ENCODE results near the gene MYOCOS. TPM values are rescaled to one million over a fixed set of nuclear protein-coding genes. Genes with fewer than 3 reads are reported as not detected.
"Not testable (repeated sequence)": the region's sequence is repeated elsewhere in the genome, so short reads cannot be mapped to it uniquely, and the experiment has no call there.

The MYOCOS gene
- total RNA-seq, 1 donor from 2014 or later, result not detected

DNA sequence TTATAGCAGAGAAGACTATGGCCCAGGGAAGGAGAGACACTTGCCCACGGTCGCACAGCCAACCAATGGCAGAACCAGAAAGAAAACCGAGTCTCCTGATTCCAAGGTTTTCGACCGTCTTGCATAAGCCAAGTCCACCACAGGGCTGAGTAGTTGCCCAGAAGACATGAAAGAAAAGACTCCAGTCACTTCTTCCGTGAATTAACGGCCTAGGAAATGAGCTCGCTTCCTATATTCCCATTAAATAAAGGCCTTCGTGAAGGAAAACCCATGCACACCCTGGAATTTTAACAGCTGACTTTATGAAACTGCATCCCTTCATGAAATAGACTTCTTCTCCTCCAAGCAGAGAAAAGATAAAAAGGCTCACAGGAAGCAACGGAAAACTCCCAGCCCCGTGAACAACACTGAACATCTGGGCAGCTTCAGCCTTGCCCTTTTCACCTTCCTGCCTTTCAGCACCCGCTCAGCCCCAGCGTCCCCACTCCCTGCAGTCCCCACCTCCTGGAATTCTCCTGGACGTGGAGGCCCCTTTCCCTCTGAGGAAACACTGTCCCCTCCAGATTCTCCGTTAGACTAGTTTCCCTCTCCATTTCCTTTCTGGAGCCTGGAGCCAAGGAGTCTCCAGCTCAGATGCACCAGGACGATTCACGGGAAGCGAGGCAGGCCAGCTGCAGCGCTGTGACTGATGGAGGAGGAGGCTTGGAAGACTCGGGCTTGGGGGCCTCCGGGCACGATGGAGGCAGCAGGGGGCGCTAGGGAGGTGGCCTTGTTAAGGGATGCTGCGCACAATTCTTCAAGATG is 33.1 kb downstream of the MYOCOS start:
- Mint-ChIP-seq H3K4me3 (peak overlapping the region; percentile 52), H3K27ac (peak overlapping the region; percentile 12), H3K27me3 (no peaks in the 10 kb centered on the region), H3K9me3 (peaks cover 3% of the 10 kb centered on the region), H3K36me3 (no peaks in the 10 kb centered on the region), H3K4me1 (ENCODE audit: unreplicated experiment) (peaks cover 30% of the 10 kb centered on the region)
- TF ChIP-seq, protein P1, sequence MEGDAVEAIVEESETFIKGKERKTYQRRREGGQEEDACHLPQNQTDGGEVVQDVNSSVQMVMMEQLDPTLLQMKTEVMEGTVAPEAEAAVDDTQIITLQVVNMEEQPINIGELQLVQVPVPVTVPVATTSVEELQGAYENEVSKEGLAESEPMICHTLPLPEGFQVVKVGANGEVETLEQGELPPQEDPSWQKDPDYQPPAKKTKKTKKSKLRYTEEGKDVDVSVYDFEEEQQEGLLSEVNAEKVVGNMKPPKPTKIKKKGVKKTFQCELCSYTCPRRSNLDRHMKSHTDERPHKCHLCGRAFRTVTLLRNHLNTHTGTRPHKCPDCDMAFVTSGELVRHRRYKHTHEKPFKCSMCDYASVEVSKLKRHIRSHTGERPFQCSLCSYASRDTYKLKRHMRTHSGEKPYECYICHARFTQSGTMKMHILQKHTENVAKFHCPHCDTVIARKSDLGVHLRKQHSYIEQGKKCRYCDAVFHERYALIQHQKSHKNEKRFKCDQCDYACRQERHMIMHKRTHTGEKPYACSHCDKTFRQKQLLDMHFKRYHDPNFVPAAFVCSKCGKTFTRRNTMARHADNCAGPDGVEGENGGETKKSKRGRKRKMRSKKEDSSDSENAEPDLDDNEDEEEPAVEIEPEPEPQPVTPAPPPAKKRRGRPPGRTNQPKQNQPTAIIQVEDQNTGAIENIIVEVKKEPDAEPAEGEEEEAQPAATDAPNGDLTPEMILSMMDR (conservative IDR thresholded peaks at IDR 0.05), result peak; percentile 77
- peak; percentile 75 for DNase-seq (ENCODE audit: extremely low spot score, unreplicated experiment)

DNA sequence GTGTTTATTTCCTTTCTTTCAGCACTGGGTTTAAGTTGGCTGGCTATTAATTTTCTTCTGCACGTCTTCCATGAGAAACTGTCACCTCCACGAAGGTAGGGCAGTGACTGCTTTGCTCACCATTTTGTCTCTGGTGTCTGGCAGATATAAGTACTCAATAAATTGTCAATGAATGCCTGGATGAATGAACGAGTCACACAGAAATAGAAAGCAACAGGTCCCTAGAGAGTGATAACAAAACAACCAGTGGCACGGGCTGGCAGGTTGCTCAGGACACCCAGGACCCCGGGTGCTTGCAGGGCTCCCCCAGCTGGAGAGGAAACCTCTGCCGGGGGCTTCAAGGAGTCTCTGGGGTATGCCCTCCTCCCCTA is 33.7 kb downstream of the MYOCOS start:
- TF ChIP-seq, protein P1 (conservative IDR thresholded peaks at IDR 0.05), result no peak
- Mint-ChIP-seq H3K27ac (peak overlapping the region; percentile 12), H3K36me3 (no peaks in the 10 kb centered on the region), H3K27me3 (no peaks in the 10 kb centered on the region), H3K4me3 (peak overlapping the region; percentile 52), H3K9me3 (peaks cover 3% of the 10 kb centered on the region), H3K4me1 (ENCODE audit: unreplicated experiment) (peaks cover 34% of the 10 kb centered on the region)
- DNase-seq (ENCODE audit: extremely low spot score, unreplicated experiment), result no peak

DNA sequence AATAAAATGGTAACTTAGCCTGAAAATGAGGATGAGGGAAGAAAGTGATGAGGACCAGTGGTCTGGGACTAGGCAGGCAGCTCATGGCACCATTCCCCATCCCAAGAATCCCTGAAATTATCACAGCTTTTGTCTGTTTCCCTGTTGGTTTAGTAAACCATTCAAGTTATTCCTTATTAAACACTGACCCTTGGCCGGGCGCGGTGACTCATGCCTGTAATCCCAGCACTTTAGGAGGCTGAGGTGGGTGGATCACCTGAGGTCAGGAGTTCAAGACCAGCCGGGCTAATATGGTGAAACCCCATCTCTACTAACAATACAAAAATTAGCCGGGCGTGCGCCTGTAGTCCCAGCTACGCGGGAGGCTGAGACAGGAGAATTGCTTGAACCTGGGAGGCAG is 34.2 kb downstream of the MYOCOS start:
- not testable (repeated sequence) for DNase-seq (ENCODE audit: extremely low spot score, unreplicated experiment); H3K9me3 Mint-ChIP-seq; H3K36me3 Mint-ChIP-seq; H3K27ac Mint-ChIP-seq; H3K27me3 Mint-ChIP-seq; H3K4me3 Mint-ChIP-seq
- H3K4me1 Mint-ChIP-seq (ENCODE audit: unreplicated experiment), result peaks cover 36% of the 10 kb centered on the region

DNA sequence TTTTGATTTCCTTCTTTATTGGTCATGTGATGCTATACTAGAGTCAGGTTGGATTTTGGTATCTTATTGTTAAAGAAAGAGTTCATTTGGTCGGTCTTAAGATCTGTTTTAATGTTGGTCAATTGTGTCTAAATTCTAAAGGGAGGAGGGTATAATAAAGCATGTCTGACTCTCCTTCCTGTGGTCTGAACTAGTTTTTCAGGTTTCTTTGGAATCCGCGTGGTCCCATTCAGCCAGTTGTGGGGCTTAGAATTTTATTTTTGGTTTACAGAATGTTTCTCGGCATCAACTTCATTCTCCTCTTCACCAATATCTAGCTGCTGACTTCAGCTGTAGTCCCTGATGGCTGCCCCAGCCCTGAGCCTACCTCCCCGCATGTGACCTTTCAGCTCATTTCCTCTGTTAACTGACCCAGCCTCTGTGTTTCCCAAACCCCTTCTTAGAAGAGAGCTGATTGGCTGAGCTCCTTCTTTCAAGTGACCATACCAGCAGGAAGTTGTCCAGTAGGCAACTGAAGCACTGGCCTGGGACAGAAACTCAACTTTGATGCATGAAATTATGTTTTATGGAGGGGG is 39.1 kb downstream of the MYOCOS start:
- H3K36me3 Mint-ChIP-seq, result no peaks in the 10 kb centered on the region
- H3K4me3 Mint-ChIP-seq, result no peak overlapping the region
- peak overlapping the region; percentile 83 for H3K27ac Mint-ChIP-seq
- no peak for DNase-seq (ENCODE audit: extremely low spot score, unreplicated experiment)
- H3K9me3 Mint-ChIP-seq, result peaks cover 9% of the 10 kb centered on the region
- H3K4me1 Mint-ChIP-seq (ENCODE audit: unreplicated experiment), result peaks cover 12% of the 10 kb centered on the region
- H3K27me3 Mint-ChIP-seq, result no peaks in the 10 kb centered on the region
- TF ChIP-seq, protein P1 (conservative IDR thresholded peaks at IDR 0.05), result no peak

DNA sequence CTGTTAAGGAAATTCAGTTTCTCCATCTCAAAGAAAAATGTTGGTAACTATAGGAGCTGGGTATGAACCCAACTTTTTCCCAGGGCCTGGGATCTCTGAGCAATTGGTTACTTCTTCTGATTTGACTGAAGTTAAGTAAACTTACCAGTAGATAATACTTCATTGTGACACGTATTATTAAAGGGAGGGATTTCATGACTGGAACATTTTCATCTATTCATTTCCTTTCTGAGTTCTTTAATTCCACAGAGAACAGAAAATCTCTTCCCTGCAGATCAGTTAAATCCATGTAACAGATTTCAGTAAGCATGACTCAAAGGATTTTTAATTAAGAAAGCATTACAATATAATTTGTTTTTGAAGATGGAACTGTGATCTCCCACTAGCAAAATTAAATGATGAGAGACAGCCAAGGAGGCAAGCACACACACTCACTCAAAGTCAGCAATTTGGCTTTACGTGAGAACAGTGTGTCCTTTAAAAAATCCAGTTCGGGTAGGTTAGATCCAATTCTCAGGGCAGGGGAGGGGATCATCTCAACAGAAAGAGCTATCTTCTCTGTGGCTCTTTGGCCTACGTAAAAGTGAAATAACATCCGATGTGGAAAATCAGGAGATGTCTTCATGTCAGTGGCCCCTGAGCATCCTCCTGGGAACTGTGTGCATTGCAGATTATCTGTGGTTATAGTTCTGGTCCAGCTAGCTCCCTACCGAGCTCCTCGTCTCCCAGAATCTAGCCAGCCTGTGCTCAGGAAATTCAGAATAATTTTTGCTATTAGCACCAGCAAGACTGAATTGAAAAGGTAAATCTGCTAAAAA is 41.2 kb downstream of the MYOCOS start:
- no peak for DNase-seq (ENCODE audit: extremely low spot score, unreplicated experiment)
- Mint-ChIP-seq H3K4me1 (ENCODE audit: unreplicated experiment) (peaks cover 12% of the 10 kb centered on the region), H3K9me3 (peaks cover 6% of the 10 kb centered on the region), H3K4me3 (no peak overlapping the region), H3K27me3 (no peaks in the 10 kb centered on the region), H3K36me3 (no peaks in the 10 kb centered on the region), H3K27ac (no peak overlapping the region)
- TF ChIP-seq, protein P1 (conservative IDR thresholded peaks at IDR 0.05), result no peak
